ENCODE measurements around the gene DDX1.
"Not testable (repeated sequence)": the region's sequence is repeated elsewhere in the genome, so short reads cannot be mapped to it uniquely, and the experiment has no call there.

The DDX1 gene

DNA sequence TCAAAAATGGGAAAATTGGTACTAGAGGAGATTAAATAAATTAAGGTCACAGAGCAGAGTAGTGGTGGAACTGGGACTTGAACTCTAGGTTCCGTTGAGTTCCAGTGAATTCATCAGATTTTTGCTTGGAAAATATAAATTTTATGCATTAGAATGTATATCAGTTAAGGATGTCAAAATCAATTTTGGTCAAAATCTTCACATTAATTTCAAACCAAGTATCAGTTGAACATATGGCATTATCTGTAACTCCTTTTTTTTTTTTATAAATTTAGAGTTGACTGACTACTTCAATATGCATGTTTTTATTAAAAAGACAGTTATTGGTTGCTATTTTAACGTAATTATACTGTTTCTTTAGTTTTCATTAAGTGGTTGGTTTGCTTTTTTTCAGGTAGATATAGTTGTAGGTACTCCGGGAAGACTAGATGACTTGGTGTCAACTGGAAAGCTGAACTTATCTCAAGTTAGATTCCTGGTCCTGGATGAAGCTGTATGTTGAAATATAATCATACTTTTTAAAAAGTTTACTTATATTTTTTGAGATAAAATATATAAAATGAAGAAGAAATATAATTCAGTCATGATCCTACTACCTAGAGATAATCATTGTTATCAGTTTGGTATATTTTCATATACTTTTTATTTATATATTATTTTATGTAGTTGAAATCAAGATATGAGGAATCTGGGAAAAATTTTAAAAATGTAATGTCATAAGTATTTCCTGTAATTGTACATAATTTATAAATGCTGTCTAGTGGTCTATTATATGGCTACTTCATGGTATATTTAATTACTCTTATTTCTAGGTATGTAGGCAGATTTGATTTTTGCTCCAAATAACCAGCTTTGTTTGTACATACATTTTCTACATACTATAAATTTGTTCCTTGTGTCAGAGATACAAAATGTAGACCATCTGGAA, 25.4 kb downstream of the DDX1 start:
- DNase-seq (ENCODE audit: low read depth in 2 of 2) = no peak

DNA sequence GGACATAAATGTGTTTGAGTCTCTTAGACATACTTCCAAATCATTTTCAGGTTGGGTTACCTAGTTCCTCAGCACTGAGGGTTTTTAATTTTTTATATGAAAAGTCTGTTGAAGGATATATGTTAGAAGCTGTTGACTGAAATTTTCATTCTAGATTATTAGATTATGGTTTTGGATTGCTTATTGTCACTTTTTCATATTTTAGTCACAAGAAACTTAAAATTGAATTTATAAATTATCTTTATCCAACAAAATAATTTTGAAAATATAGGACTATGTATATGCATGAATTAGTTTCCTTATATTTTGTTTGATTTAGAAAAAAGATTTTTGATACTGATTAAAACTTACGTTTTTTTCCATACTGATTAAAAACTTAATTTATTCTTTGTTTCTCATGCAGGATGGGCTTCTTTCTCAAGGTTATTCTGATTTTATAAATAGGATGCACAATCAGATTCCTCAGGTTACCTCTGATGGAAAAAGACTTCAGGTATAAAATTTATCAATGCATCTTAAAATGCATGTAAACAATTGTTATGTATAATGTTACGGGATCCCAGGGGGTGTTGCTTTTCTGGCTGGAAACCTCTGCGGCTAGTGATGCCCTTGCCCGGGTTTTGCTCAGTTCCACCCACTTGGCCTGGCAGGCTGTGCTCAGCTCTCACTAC, 26.2 kb downstream of the DDX1 start:
- DNase-seq (ENCODE audit: low read depth in 2 of 2) = no peak

DNA sequence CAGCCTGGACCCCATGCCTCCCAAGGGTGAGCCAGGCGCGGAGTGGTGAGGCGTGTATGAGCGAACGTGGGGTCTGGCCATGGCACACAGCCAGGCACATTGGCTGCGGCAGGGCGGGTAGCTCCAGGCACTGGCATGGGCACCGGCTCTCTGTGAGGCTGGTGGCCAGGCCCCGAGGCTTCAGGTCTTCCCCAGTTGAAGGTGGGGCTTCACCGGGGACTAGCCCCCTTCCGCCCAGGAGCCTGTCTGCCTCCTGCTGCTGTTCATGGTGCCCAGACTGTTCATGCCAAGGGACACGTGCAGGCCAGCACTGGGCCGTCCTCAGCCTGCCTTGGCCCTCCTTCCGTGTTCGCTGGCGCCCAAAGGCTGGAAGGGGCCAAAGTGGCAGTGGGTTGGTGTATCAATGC, 26.8 kb downstream of the DDX1 start:
- no peak for DNase-seq (ENCODE audit: low read depth in 2 of 2)

GRCh38 chr2:15619076-15619475, 27.4 kb downstream of the DDX1 start:
- no peak for DNase-seq (ENCODE audit: low read depth in 2 of 2)

- DNase-seq (ENCODE audit: low read depth in 2 of 2) = no peak
Observed at GRCh38 chr2:15619510-15619909, 27.8 kb downstream of the DDX1 start.

GRCh38 chr2:15619938-15620337, 28.3 kb downstream of the DDX1 start:
- no peak for DNase-seq (ENCODE audit: low read depth in 2 of 2)

- no peak for DNase-seq (ENCODE audit: low read depth in 2 of 2)
Observed at GRCh38 chr2:15620340-15620739, 28.7 kb downstream of the DDX1 start.

GRCh38 chr2:15620857-15621471, 29.3 kb downstream of the DDX1 start:
- DNase-seq (ENCODE audit: low read depth in 2 of 2) = no peak

GRCh38 chr2:15621472-15621870, 29.8 kb downstream of the DDX1 start:
- DNase-seq (ENCODE audit: low read depth in 2 of 2) = not testable (repeated sequence)

DNA sequence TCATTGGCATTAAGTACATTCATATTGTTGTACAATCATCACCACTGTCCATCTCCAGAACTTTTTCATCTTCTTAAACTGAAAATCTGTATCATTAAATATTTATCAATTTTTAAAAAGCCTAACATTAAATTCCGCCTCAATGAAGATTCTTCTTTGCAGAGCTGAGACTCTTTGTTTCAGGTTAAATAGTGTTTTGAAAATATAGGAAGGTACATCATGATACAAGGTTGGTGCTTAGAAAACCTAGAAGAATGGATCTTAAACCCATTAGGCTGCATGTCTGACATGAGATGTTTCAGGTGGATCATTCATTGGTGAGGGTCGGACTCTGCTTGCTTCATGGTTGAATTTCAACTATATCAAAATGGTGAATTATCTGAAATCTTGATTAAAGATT, 30.5 kb downstream of the DDX1 start:
- DNase-seq (ENCODE audit: low read depth in 2 of 2) = no peak

- DNase-seq (ENCODE audit: low read depth in 2 of 2) = no peak
Observed at GRCh38 chr2:15622614-15623480, 31.2 kb downstream of the DDX1 start.

- DNase-seq (ENCODE audit: low read depth in 2 of 2) = no peak
Observed at GRCh38 chr2:15623481-15623796, 31.8 kb downstream of the DDX1 start.

GRCh38 chr2:15623898-15624541, 32.4 kb downstream of the DDX1 start:
- DNase-seq (ENCODE audit: low read depth in 2 of 2) = no peak

DNA sequence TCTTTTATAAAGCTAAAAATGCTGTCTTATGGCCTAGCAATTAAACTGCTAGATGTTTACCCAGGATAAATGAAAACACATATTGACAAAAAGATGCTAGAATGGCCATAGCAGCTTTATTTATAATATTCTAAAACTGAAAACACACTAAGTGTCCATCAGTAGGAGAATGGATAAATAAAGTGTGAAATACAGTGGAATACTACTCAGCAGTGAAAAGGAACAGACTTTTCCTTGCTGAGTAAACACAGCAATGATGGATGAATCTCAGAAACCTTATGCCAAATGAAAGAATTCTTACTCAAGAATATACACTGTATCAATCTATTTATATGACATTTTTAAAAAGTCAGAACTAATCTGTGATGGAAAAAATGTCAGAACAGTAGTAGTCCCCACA, 33.2 kb downstream of the DDX1 start:
- DNase-seq (ENCODE audit: low read depth in 2 of 2) = no peak

GRCh38 chr2:15625344-15626036, 33.8 kb downstream of the DDX1 start:
- DNase-seq (ENCODE audit: low read depth in 2 of 2) = no peak

GRCh38 chr2:15626126-15626525, 34.5 kb downstream of the DDX1 start:
- DNase-seq (ENCODE audit: low read depth in 2 of 2) = no peak

- DNase-seq (ENCODE audit: low read depth in 2 of 2) = no peak
Observed at GRCh38 chr2:15626967-15627366, 35.3 kb downstream of the DDX1 start.

DNA sequence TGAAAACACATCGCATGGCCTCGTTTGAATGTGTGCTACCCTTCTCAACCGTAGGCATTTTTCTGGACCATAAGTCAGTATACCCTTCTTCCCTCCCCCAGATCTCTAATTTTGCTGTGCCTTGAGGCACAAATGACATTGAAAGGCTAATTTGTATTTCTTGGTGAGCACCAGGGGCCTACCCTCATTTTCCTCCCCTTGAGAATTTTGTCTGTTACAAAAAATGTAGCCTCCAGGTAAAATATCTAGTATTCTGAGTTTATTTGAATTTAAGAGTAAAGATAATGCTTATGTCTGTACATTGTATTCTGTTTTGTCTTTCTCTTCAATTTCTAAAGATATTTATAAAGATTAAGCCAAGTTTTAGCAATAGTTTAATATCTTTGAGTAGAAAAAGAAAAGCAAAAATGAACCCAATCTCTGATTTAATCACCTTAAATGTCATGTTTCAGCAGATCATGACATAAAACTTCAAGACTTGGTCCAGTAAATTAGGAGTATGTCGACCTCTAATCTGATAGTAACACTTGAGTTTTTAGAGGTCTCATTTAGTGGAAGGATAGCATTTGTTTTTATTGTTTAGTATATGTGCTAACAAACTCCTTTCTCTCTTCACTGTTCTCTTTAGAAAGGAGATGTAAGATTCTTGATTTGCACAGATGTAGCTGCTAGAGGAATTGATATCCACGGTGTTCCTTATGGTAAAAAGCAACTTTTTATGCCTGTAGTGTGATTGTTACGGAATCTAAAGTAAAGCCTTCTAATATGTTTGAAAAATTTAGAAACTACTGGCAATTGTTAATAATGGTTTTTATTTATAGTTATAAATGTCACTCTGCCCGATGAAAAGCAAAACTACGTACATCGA, 36.4 kb downstream of the DDX1 start:
- DNase-seq (ENCODE audit: low read depth in 2 of 2) = no peak

DNA sequence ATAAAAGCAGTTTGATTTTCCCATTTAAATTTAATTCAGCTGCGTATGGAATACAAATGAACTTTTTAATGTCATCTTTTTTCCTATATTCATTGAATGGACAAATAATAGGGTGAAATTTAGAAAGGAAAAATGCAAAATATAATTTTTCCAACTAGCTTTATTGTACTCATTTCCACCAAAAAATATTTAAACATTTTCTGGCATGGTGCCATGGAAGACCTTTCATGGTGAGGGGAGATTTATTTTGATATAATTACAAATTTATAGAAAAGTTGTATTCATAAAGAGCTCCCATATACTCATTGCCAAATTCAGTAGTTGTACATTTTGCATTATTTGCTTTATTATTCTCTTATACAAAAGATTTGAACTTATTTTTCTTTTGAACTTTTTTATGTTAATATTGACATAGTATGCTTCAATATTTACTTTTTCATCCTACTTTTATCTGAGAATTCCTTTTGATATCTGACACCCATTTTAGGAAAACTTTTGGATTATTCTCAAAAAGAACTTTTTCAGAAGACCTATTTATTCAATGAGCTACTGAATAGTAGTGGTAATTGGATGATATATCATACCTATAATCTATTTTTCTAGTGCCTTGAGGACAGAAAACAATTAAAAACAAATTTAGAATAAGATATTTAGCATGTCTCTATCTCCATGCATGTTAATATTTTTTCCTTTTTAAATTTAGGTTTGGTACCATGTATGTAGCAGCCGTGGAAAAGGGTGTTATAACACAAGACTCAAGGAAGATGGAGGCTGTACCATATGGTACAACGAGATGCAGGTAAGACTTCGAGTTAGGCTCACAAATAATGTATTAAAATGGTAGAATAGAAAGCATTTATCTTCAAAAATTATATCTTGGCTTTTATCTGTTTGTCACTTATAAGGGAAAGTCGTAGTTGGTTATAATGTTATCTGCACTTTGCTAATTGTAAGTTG, 37.5 kb downstream of the DDX1 start:
- no peak for DNase-seq (ENCODE audit: low read depth in 2 of 2)
